GM12878 (cell line): ENCODE data around the gene NFAM1.

Source experiments
- BRCA1 ChIP-seq: IDR thresholded peaks from 2 replicates; pipeline ENCODE4 v1.6.1; 2011; ENCODE audit warnings: low read depth, low read length, improper control_type of control experiment
- SUPT20H ChIP-seq: IDR thresholded peaks from 2 replicates; pipeline ENCODE4 v1.6.1; 2011; ENCODE audit warnings: low read depth, mild to moderate bottlenecking, low read length, moderate library complexity, borderline replicate concordance; ENCODE audit not compliant: control insufficient read depth
- YY1 ChIP-seq: IDR thresholded peaks from 2 replicates; pipeline ENCODE4 v1.6.1; 2011; ENCODE audit warnings: low read depth, mild to moderate bottlenecking, low read length
- TF ChIP-seq, protein P1 (sequence below), 3 experiments: IDR thresholded peaks in 2 of 3; conservative IDR thresholded peaks in 1 of 3; 2 replicates each; pipeline ENCODE4 v1.5.1; 2011; ENCODE audit warnings: low read depth in 3 of 3, low read length in 3 of 3, mild to moderate bottlenecking in 3 of 3, control low read depth in 2 of 3, moderate library complexity in 2 of 3, inconsistent platforms in 1 of 3, mixed read lengths in 1 of 3; ENCODE audit not compliant: control insufficient read depth in 2 of 3, insufficient read depth in 1 of 3; ENCODE audit errors: extremely low read depth in 1 of 3

DNA sequence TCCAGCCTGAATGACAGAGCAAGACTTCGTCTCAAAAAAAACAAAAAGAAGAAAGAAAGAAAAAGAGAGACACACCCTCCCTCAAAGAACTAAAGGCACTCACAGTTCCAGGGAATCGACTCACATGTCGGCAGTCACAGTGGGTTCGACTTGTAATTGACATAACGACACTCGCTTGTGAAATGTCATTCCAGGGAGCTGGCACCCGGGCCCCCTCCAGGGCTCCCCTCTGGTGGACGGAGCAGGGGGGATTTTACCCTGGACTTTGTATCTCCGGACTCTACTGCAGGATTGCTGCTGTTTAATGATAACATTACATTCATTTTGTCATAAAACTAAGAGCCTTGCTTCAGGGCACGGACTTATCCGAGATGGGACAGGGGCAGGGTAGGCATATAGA, 18.2 kb downstream of the NFAM1 start:
- TF ChIP-seq SUPT20H (no peak), BRCA1 (no peak), YY1 (no peak)
- TF ChIP-seq, protein P1, sequence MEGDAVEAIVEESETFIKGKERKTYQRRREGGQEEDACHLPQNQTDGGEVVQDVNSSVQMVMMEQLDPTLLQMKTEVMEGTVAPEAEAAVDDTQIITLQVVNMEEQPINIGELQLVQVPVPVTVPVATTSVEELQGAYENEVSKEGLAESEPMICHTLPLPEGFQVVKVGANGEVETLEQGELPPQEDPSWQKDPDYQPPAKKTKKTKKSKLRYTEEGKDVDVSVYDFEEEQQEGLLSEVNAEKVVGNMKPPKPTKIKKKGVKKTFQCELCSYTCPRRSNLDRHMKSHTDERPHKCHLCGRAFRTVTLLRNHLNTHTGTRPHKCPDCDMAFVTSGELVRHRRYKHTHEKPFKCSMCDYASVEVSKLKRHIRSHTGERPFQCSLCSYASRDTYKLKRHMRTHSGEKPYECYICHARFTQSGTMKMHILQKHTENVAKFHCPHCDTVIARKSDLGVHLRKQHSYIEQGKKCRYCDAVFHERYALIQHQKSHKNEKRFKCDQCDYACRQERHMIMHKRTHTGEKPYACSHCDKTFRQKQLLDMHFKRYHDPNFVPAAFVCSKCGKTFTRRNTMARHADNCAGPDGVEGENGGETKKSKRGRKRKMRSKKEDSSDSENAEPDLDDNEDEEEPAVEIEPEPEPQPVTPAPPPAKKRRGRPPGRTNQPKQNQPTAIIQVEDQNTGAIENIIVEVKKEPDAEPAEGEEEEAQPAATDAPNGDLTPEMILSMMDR (IDR thresholded peaks at IDR 0.05 in 2 of 3, conservative IDR thresholded peaks at IDR 0.05 in 1 of 3; ENCODE audit: control insufficient read depth in 2 of 3, extremely low read depth in 1 of 3, insufficient read depth in 1 of 3, low read depth in 3 of 3, low read length in 3 of 3): no peak
